Fibroblast of lung (primary cell): ENCODE data around the gene ARHGEF12.
A peak's percentile ranks its signal among the peaks of the same experiment; 100 is the strongest.

ENCODE experiments used
- EZH2 ChIP-seq: IDR thresholded peaks from 2 replicates; pipeline ENCODE4 v1.5.1; 2012; ENCODE audit warnings: low read length, control low read depth, mild to moderate bottlenecking; ENCODE audit errors: missing control alignments
- TF ChIP-seq, protein P1 (sequence below), 2 donors: IDR thresholded peaks in 1 of 2; conservative IDR thresholded peaks in 1 of 2; 1 replicate in 1 of 2; 2 replicates in 1 of 2; pipeline ENCODE4 v1.5.1; 2011 to 2012; ENCODE audit warnings: low read length in 2 of 2, control low read depth in 1 of 2, inconsistent platforms in 1 of 2, low read depth in 1 of 2, mild to moderate bottlenecking in 1 of 2

GRCh38 chr11:120517801-120518291 lies 181.6 kb downstream of the ARHGEF12 start:
- TF ChIP-seq, protein P1, sequence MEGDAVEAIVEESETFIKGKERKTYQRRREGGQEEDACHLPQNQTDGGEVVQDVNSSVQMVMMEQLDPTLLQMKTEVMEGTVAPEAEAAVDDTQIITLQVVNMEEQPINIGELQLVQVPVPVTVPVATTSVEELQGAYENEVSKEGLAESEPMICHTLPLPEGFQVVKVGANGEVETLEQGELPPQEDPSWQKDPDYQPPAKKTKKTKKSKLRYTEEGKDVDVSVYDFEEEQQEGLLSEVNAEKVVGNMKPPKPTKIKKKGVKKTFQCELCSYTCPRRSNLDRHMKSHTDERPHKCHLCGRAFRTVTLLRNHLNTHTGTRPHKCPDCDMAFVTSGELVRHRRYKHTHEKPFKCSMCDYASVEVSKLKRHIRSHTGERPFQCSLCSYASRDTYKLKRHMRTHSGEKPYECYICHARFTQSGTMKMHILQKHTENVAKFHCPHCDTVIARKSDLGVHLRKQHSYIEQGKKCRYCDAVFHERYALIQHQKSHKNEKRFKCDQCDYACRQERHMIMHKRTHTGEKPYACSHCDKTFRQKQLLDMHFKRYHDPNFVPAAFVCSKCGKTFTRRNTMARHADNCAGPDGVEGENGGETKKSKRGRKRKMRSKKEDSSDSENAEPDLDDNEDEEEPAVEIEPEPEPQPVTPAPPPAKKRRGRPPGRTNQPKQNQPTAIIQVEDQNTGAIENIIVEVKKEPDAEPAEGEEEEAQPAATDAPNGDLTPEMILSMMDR (conservative IDR thresholded peaks at IDR 0.05 in 1 of 2, IDR thresholded peaks at IDR 0.05 in 1 of 2; ENCODE audit: low read depth in 1 of 2, low read length in 2 of 2) = peak in 1 of 2 donors; percentile 28
- no peak for TF ChIP-seq EZH2
